NCI-H226 (cell line): ENCODE results near the gene SIGLEC11.
"Not testable (repeated sequence)": the region's sequence is repeated elsewhere in the genome, so short reads cannot be mapped to it uniquely, and the experiment has no call there.

Experiments used
- DNase-seq: peaks from one replicate; pipeline ENCODE4 v3.0.0-alpha.2; 2015

Gene SIGLEC11

GRCh38 chr19:49960980-49961379, at the start of gene SIGLEC11:
Gene SIGLEC11 (minus strand): TSS chr19:49961172. CDS start chr19:49961081, 91 bp downstream.
- not testable (repeated sequence) for DNase-seq

GRCh38 chr19:50008532-50008931, 47.6 kb upstream of the SIGLEC11 start:
- DNase-seq = no peak

GRCh38 chr19:50007947-50008346, 47.0 kb upstream of the SIGLEC11 start:
- DNase-seq = no peak

GRCh38 chr19:50007170-50007569, 46.2 kb upstream of the SIGLEC11 start:
- no peak for DNase-seq

- DNase-seq = no peak
These were observed 44.5 kb upstream of the SIGLEC11 start for GRCh38 chr19:50005428-50005827.

- peak; percentile 95 for DNase-seq
These were observed 42.9 kb upstream of the SIGLEC11 start for GRCh38 chr19:50003810-50004419.

GRCh38 chr19:50003254-50003788, 42.3 kb upstream of the SIGLEC11 start:
- no peak for DNase-seq

GRCh38 chr19:50002386-50002960, 41.5 kb upstream of the SIGLEC11 start:
- DNase-seq = no peak

- no peak for DNase-seq
These were observed 40.8 kb upstream of the SIGLEC11 start for GRCh38 chr19:50001775-50002174.

- DNase-seq = no peak
These were observed 40.0 kb upstream of the SIGLEC11 start for GRCh38 chr19:50000841-50001557.

- DNase-seq = no peak
These were observed 39.3 kb upstream of the SIGLEC11 start for GRCh38 chr19:50000038-50000840.

GRCh38 chr19:49999371-50000010, 38.5 kb upstream of the SIGLEC11 start:
- DNase-seq = no peak

- DNase-seq = peak; percentile 45
These were observed 36.7 kb upstream of the SIGLEC11 start for GRCh38 chr19:49997709-49998108.

GRCh38 chr19:49988433-49988832, 27.5 kb upstream of the SIGLEC11 start:
- DNase-seq = peak; percentile 15

- DNase-seq = no peak
These were observed 27.0 kb upstream of the SIGLEC11 start for GRCh38 chr19:49988007-49988406.

GRCh38 chr19:49987159-49987698, 26.3 kb upstream of the SIGLEC11 start:
- peak; percentile 96 for DNase-seq

- no peak for DNase-seq
These were observed 25.4 kb upstream of the SIGLEC11 start for GRCh38 chr19:49986354-49986753.

GRCh38 chr19:49985871-49986270, 24.9 kb upstream of the SIGLEC11 start:
- no peak for DNase-seq

- DNase-seq = no peak
These were observed 23.5 kb upstream of the SIGLEC11 start for GRCh38 chr19:49984491-49984890.

- peak; percentile 15 for DNase-seq
These were observed 22.8 kb upstream of the SIGLEC11 start for GRCh38 chr19:49983645-49984229.
